Activated naive CD4-positive, alpha-beta T cell treated with anti-CD3 and anti-CD28 coated beads, Interleukin-2, amount 10 ng/mL, durations not matched to agents 7 days and 5 days (primary cell): Measurements from ENCODE around the gene SLC9A8.
A peak's percentile ranks its signal among the peaks of the same experiment; 100 is the strongest.
"Not testable (repeated sequence)": the region's sequence is repeated elsewhere in the genome, so short reads cannot be mapped to it uniquely, and the experiment has no call there.

ENCODE experiments used
- CTCF ChIA-PET: fragments of 350-600 bp; sonication (Branson Sonifier 250); formaldehyde crosslinking; loops from one replicate; lab custom pipeline; 2021; ENCODE audit warnings: antibody characterized with exemption; lab: Charles Lee
- DNase-seq: peaks from one replicate; pipeline ENCODE4 v3.0.0-alpha.2; 2020
- H3K27ac Mint-ChIP-seq: one replicate; pipeline ENCODE4 v1.8.0; 2021; ENCODE audit warnings: mild to moderate bottlenecking, moderate library complexity, mixed read lengths
- H3K27me3 Mint-ChIP-seq: one replicate; pipeline ENCODE4 v1.8.0; 2021; ENCODE audit warnings: mild to moderate bottlenecking, mixed read lengths
- H3K36me3 Mint-ChIP-seq: one replicate; pipeline ENCODE4 v1.8.0; 2021; ENCODE audit warnings: mixed read lengths
- H3K4me1 Mint-ChIP-seq: one replicate; pipeline ENCODE4 v1.8.0; 2021; ENCODE audit warnings: mixed read lengths
- H3K4me3 Mint-ChIP-seq: one replicate; pipeline ENCODE4 v1.8.0; 2021; ENCODE audit warnings: mild to moderate bottlenecking, moderate library complexity, mixed read lengths
- H3K9me3 Mint-ChIP-seq: one replicate; pipeline ENCODE4 v1.8.0; 2021; ENCODE audit warnings: mixed read lengths

Gene SLC9A8, protein sequence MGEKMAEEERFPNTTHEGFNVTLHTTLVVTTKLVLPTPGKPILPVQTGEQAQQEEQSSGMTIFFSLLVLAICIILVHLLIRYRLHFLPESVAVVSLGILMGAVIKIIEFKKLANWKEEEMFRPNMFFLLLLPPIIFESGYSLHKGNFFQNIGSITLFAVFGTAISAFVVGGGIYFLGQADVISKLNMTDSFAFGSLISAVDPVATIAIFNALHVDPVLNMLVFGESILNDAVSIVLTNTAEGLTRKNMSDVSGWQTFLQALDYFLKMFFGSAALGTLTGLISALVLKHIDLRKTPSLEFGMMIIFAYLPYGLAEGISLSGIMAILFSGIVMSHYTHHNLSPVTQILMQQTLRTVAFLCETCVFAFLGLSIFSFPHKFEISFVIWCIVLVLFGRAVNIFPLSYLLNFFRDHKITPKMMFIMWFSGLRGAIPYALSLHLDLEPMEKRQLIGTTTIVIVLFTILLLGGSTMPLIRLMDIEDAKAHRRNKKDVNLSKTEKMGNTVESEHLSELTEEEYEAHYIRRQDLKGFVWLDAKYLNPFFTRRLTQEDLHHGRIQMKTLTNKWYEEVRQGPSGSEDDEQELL

DNA sequence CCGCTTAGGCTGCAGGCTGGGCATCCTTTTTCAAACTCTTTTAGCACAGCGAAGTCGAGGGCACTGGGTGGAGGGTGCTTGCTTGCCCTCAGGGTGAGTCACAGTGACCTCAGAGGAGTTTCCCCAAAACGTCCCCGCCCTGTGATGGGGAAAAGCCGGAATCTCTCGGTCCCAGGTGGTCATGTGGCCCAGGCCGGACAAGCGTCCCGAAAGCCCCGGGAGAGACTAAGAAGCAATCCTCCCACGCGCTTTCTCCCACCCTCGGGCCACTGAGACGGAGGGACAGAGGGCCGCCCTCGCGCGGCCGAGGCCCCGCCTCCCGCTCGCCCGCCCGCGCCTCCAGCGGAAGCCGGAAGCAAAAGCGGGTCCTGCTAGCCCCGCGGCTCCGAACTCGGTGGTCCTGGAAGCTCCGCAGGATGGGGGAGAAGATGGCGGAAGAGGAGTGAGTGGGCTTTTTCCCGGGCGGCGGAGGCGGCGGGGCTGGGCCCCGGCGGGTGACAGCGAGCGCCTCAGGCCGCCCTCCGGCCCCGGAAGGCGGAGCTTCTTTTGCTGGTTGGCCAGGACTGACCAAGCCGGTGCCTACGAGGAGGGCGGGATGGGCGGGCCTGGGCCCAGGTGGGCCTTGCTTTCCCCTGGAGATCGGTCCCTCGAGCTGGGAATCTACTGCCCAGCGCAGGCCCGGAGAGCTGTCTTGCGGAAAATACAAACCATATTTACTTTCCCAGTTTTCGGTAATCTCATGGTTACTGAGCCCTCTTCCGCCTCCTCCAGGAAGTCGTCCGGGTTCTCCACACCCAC, at the start of gene SLC9A8:
Gene SLC9A8 (plus strand): TSS at position 322 of the 798 bp plus-strand sequence. CDS start 95 bp downstream, at position 417.
- no peaks in the 10 kb centered on the region for H3K9me3 Mint-ChIP-seq
- CTCF ChIA-PET: interaction anchor here (1.2 to 1.4 kb wide), 3 partner anchors 10 to 204 kb away, joined by 3 to 5 read pairs (median 3); no protein-coding TSS in a partner anchor
- peak within 1 kb of the TSS; percentile 93 for H3K27ac Mint-ChIP-seq
- peaks cover 43% of the 10 kb centered on the region for H3K4me1 Mint-ChIP-seq
- H3K36me3 Mint-ChIP-seq: peaks cover 37% of the 10 kb centered on the region
- DNase-seq: peak; percentile 83
- peak within 1 kb of the TSS; percentile 95 for H3K4me3 Mint-ChIP-seq
- peaks cover 11% of the 10 kb centered on the region for H3K27me3 Mint-ChIP-seq

- no peaks in the 10 kb centered on the region for H3K9me3 Mint-ChIP-seq
- H3K27me3 Mint-ChIP-seq: peaks cover 98% of the 10 kb centered on the region
- H3K4me3 Mint-ChIP-seq: no peak overlapping the region
- DNase-seq: no peak
- no peaks in the 10 kb centered on the region for H3K36me3 Mint-ChIP-seq
- no peak overlapping the region for H3K27ac Mint-ChIP-seq
- CTCF ChIA-PET: interaction anchor here (1.0 kb wide), 1 partner anchor 83 kb away, joined by 3 read pairs; no protein-coding TSS in a partner anchor
- peaks cover 13% of the 10 kb centered on the region for H3K4me1 Mint-ChIP-seq
Measured at GRCh38 chr20:49762940-49763766, 49.5 kb upstream of the SLC9A8 start.

GRCh38 chr20:49765413-49765736, 47.3 kb upstream of the SLC9A8 start:
- no peak overlapping the region for H3K27ac Mint-ChIP-seq
- CTCF ChIA-PET: no interaction called here
- H3K27me3 Mint-ChIP-seq: peaks cover 98% of the 10 kb centered on the region

DNA sequence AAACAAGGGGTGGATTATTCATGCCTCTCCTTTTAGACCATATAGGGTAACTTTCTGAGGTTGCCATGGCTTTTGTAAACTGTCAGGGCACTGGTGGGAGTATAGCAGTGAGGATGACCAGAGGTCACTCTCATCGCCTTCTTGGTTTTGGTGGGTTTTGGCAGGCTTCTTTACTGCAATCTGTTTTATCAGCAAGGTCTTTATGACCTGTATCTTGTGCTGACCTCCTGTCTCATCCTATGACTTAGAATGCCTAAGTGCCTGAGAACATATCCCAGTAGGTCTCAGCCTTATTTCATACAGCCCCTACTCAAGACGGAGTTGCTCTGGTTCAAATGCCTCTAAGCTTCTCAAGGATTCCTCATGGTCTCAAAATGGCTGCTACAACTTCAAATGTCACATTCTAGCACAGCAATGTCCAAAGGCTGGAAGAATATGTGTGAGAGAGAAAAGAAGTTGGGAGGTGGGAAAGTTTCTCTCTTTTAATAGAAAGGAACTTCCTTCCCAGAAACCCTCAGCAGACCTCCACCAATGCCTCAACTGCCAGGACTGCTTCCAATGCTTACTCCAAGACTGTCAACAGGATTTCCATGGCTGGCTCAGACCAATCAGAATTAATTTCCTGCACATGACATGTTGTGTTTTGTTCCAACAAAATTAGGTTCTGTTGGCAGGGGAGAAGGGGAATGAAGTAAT, 46.6 kb upstream of the SLC9A8 start:
- H3K27me3 Mint-ChIP-seq: peaks cover 98% of the 10 kb centered on the region
- no peak for DNase-seq
- CTCF ChIA-PET: no interaction called here
- H3K27ac Mint-ChIP-seq: no peak overlapping the region
- no peak overlapping the region for H3K4me3 Mint-ChIP-seq
- peaks cover 39% of the 10 kb centered on the region for H3K4me1 Mint-ChIP-seq
- H3K36me3 Mint-ChIP-seq: peaks cover 3% of the 10 kb centered on the region
- H3K9me3 Mint-ChIP-seq: peaks cover 5% of the 10 kb centered on the region

More at GRCh38 chr20:49765413-49765736, 47.3 kb upstream of the SLC9A8 start:
- DNase-seq: no peak
- Mint-ChIP-seq H3K4me3 (no peak overlapping the region), H3K4me1 (peaks cover 34% of the 10 kb centered on the region), H3K36me3 (peaks cover 3% of the 10 kb centered on the region), H3K9me3 (peaks cover 5% of the 10 kb centered on the region)

GRCh38 chr20:49766979-49767521, 45.6 kb upstream of the SLC9A8 start:
- CTCF ChIA-PET: no interaction called here
- Mint-ChIP-seq H3K9me3 (peaks cover 5% of the 10 kb centered on the region), H3K4me3 (no peak overlapping the region), H3K27me3 (peaks cover 98% of the 10 kb centered on the region), H3K36me3 (peaks cover 3% of the 10 kb centered on the region), H3K4me1 (peaks cover 41% of the 10 kb centered on the region), H3K27ac (no peak overlapping the region)
- no peak for DNase-seq

DNA sequence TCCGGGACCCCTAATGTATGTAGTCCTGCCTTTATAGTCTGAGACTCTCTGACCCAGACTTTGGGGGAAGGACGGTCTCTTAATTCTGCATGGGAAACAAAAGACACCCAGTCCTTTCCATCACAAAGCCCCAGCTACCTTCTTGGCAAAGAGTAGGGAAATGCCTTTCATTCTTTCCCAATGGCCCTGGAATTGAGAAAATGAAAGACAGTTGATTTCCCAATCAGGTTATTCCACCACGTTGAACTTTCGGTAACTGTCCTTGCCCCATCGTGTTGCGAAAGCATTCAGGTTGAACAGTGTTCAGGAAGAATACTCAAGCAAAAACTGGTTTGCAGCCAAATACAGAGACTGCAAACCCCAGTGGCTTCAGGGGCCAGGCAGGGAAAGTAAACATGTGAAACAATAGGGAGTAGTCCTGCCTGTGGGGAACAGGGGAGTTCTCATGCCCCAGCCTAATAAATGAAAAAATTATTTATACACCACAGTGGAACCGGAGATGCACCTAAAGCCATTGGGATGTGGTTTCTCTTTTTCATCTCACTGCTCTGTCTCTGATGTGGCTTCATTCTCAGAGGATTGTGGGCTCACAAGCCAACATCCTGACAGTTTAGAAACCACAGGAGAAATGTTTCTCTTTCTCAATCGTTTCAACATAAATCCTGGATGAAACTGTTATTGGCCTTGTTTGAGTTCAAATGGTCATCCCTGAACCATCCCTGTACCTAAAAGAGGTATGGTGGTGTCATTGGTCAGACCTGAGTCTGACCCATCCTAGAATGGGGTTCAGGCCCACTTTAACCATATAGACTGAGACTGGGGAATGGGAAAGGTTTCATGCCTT, 44.2 kb upstream of the SLC9A8 start:
- CTCF ChIA-PET: interaction anchor here (0.9 kb wide), 1 partner anchor 34 kb away, joined by 3 read pairs; no protein-coding TSS in a partner anchor
- Mint-ChIP-seq H3K9me3 (peaks cover 5% of the 10 kb centered on the region), H3K27me3 (peaks cover 98% of the 10 kb centered on the region), H3K27ac (peak overlapping the region; percentile 19), H3K4me1 (peaks cover 41% of the 10 kb centered on the region), H3K36me3 (peaks cover 3% of the 10 kb centered on the region), H3K4me3 (peak overlapping the region; percentile 24)
- DNase-seq: peak; percentile 68

DNA sequence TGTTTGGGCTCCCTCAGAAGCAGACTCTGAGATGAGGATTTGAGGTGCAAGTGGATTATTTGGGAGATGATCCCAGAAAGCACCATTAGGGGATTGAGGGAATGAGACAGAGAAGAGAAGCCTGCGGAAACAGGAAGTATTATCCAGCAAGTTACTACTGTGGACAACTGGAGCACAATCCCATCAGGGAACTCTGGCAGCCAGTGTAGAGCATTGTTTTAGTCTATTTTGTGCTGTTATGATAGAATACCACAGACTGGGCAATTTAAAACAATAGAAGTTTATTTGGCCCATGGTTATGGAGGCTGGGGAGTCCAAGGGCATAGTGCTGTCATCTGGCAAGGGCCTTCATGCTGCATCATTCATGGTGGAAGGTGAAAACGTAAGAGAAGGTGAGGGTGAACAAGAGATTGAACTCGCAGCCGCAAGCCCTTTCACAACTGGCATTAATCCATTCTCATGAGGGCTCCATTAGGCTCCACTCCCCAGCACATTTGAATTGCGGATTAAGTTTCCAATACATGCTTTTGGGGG, 43.5 kb upstream of the SLC9A8 start:
- Mint-ChIP-seq H3K4me1 (peaks cover 41% of the 10 kb centered on the region), H3K9me3 (peaks cover 5% of the 10 kb centered on the region), H3K27me3 (peaks cover 98% of the 10 kb centered on the region), H3K27ac (no peak overlapping the region), H3K36me3 (peaks cover 3% of the 10 kb centered on the region), H3K4me3 (peak overlapping the region; percentile 3)
- DNase-seq: no peak
- CTCF ChIA-PET: interaction anchor here (0.8 to 0.9 kb wide), 2 partner anchors 34 to 76 kb away, joined by 3 to 4 read pairs; no protein-coding TSS in a partner anchor

DNA sequence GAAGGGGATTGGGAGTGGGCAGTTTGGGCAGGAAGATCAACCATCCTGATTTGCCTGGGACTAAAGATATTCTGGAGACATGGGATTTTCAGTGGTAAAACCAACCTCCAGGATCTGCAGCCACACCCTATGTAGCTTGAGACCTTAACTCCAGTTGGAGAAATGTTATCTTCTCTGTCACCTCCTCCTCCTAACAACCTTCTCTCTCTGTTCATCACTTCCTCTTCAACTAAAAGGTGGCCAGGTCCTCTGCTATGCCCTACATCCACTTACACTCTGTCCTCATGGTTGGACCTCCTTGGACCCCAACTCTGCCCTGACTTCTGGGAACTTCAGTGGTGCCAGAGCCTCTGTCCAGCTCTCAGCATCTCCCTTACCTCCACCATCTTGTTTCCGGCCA, 42.0 kb upstream of the SLC9A8 start:
- DNase-seq: no peak
- Mint-ChIP-seq H3K9me3 (peaks cover 5% of the 10 kb centered on the region), H3K27me3 (peaks cover 97% of the 10 kb centered on the region), H3K4me3 (no peak overlapping the region), H3K4me1 (peaks cover 41% of the 10 kb centered on the region), H3K36me3 (peaks cover 3% of the 10 kb centered on the region), H3K27ac (no peak overlapping the region)
- CTCF ChIA-PET: interaction anchor here (2.0 kb wide), 1 partner anchor 51 kb away, joined by 4 read pairs; no protein-coding TSS in a partner anchor

DNA sequence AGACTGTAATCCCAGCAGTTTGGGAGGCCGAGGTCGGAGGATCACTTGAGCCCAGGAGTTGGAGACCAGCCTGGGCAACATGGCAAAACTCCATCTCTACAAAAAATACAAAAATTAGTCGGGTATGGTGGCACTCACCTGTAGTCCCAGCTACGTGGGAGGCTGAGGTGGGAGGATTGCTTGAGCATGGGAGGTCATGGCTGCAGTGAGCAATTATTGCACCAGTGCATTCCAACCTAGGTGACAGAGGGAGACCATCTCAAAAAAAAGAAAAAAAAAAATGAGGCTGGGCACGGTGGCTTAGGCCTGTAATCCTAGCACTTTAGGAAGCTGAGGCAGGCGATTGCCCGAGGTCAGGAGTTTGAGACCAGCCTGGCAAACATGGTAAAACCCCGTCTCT, 38.4 kb upstream of the SLC9A8 start:
- not testable (repeated sequence) for H3K4me3 Mint-ChIP-seq, H3K36me3 Mint-ChIP-seq, H3K27ac Mint-ChIP-seq, H3K9me3 Mint-ChIP-seq, DNase-seq
- peaks cover 97% of the 10 kb centered on the region for H3K27me3 Mint-ChIP-seq
- H3K4me1 Mint-ChIP-seq: peaks cover 27% of the 10 kb centered on the region
- CTCF ChIA-PET: interaction anchor here (1.1 to 1.8 kb wide), 2 partner anchors 166 to 233 kb away, joined by 3 read pairs; no protein-coding TSS in a partner anchor

- Mint-ChIP-seq H3K27ac (no peak overlapping the region), H3K36me3 (no peaks in the 10 kb centered on the region), H3K27me3 (peaks cover 93% of the 10 kb centered on the region), H3K4me1 (peaks cover 18% of the 10 kb centered on the region), H3K4me3 (no peak overlapping the region), H3K9me3 (no peaks in the 10 kb centered on the region)
- no peak for DNase-seq
- CTCF ChIA-PET: interaction anchor here (1.8 to 2.2 kb wide), 2 partner anchors 70 to 167 kb away, joined by 3 to 7 read pairs; no protein-coding TSS in a partner anchor
Measured at GRCh38 chr20:49775229-49775693, 37.4 kb upstream of the SLC9A8 start.

DNA sequence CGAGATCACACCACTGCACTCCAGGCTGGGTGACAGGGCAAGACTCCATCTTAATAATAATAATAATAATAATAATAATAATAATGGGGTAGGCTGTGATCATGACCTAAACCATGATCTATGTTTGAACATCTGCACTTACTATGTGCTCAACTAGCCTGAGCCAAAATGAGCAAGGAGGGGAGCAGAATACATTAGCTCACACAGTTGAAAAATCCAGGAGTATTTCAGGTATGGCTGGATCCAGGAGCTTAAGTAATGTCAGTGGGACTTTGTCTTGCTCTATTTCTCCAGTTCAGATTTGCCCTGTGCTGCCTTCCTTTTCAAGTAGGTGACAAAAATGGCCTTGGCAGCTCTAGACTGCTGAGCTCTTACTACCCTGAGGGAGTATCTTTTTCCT, 32.7 kb upstream of the SLC9A8 start:
- CTCF ChIA-PET: interaction anchor here (1.8 kb wide), 1 partner anchor 66 kb away, joined by 4 read pairs; no protein-coding TSS in a partner anchor
- no peaks in the 10 kb centered on the region for H3K9me3 Mint-ChIP-seq
- H3K4me3 Mint-ChIP-seq: no peak overlapping the region
- H3K36me3 Mint-ChIP-seq: no peaks in the 10 kb centered on the region
- no peak overlapping the region for H3K27ac Mint-ChIP-seq
- H3K27me3 Mint-ChIP-seq: peaks cover 69% of the 10 kb centered on the region
- peaks cover 21% of the 10 kb centered on the region for H3K4me1 Mint-ChIP-seq
- DNase-seq: no peak

- H3K4me1 Mint-ChIP-seq: peaks cover 20% of the 10 kb centered on the region
- CTCF ChIA-PET: no interaction called here
- no peak overlapping the region for H3K27ac Mint-ChIP-seq
- H3K27me3 Mint-ChIP-seq: peaks cover 65% of the 10 kb centered on the region
- no peaks in the 10 kb centered on the region for H3K9me3 Mint-ChIP-seq
- no peaks in the 10 kb centered on the region for H3K36me3 Mint-ChIP-seq
- no peak overlapping the region for H3K4me3 Mint-ChIP-seq
- DNase-seq: no peak
Measured at GRCh38 chr20:49781676-49782075, 31.0 kb upstream of the SLC9A8 start.
